IPS-NIHi7 (cell line): ENCODE data around the gene PRRX2.
A peak's percentile ranks its signal among the peaks of the same experiment; 100 is the strongest.

Experiments used
- DNase-seq: peaks from one replicate; pipeline ENCODE4 v3.0.0; 2012; ENCODE audit warnings: mixed read lengths; ENCODE audit errors: extremely low spot score

Gene PRRX2

DNA sequence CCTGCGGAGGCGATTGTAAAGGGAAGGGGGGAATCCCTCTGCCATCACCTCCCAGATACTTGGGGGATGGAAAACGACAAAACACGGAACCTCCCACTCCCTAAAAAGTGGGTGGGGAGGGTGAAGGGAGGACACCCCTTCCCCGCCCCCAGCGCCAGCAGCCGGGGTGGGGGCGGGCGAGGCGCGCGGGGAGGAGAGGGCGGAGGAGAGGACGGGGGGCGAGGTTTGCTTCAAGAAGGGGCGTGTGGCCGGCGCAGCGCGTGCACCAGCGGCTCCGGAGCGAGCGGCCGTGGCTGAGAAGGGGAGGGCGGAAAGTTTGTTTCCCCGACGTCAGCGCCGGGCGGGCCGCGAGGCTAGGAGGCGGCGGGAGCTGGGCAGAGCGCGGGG is at the start of gene PRRX2:
TSS of gene PRRX2 (plus strand) at position 259 of the 387 bp plus-strand sequence. CDS start 221 bp downstream, outside the sequence.
- DNase-seq = peak; percentile 68

DNA sequence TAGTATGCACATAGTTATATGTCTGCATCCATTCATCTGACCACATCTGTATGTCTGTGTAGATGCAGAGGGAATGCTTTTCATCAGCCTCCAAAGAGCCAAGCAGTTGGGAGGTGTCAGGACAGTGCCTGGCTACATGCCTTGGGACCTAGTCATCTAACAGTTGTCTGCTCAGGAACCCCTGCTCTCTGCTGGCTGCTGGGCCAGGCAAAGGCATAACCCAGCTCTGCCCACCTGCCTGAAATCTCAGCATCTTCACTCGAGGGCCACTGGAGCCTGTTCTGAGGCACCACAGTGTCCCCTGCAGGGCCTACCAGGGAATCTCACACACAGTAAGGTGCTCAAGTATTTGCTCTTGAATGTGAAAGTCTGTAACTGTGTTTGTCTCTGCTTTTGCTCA is 48.3 kb upstream of the PRRX2 start:
- peak; percentile 53 for DNase-seq

DNA sequence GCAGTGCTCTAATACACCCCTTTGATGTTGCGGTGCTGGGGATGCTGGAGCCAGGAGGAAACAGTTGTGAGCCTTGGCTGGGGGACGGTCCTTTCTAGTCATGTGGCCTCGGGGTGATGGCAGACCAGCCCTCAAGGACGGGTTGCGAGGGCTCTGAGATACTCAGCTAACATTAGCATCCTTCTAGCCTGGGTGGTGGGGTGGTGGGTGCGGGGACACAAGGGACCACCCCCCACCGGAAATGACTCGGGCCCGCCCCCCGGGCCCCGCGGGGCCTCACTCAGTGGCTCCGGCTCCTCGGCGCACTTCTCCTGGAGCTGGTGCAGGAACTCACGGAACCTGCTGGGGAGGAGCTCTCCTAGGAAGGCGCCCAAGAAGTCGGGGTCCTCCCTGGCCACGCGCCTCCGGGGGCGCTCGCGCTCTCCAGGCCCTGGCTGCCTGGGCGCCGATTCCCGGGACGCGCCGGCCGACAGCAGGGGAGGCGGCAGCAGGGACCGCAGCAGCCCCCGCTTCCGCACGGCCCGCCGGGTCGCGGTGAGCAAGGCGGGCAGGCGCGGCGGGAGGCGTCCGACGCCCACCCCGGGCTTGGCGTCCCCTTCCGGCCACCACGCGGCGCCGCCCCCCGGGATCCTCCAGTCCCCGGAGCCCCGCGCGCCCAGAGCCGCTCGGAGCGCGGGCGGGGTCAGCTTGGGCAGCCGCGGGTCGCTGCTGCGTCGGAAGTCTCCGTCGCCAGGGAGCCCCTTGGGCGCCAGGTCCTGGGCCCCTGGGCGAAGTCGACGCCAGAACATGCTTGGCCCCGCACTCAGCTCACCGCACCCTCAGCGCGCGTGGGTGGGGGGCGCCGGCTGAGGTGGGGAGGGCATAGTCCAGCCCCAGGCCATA is 45.4 kb upstream of the PRRX2 start:
- DNase-seq = peak; percentile 61

DNA sequence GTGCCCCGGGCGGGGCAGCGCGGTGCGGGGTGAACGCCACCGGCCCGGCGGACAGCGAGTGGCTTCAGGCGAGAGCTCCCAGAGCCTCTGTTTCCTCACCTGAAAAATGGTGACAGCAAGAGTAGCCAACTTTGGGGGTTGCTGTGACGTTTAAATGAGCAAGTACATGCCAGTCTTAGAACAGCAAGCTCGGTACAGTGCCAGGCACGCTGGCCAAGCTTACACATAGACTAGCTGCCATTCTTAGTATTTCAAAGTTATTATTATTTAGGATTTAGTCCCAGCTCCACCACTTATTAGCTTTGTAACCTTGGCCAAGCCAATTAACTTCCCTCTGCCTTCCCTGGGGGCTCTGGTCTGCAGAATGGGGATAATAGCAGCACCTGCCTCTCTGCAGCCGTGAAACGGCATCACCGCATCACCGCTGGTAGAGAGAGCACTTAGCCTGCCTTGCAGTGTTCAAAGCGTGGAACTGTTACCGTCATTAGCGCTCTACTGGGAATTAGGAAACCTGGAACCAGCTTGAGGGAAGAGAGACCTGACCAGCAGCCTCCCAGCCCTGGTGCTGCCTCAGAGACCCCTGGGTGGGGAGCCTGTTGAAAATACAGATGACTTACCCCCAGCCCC is 44.7 kb upstream of the PRRX2 start, which contains the start of gene C9orf50:
TSS of gene C9orf50 (minus strand) at position 433 of the 627 bp plus-strand sequence. CDS start 527 bp downstream, outside the sequence.
- DNase-seq = no peak

DNA sequence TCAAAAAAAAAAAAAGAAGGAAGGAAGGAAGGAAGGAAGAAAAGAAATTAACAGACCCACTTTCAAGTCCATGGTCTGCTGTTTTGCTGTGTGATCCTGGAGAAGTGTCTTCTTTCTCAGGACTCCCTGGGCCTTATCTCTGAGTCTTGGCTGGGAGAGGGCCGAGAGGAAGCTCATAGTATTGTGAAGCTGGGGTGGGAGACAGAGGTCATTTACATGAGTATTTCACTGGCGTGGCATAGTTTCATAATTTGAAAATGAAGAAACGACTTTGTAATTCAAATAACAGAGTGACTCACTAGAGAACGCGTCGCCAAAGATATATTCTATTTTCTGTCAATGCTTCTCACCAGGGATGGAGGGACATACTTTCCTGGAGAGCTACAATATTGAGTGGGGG is 42.1 kb upstream of the PRRX2 start:
- DNase-seq = no peak

DNA sequence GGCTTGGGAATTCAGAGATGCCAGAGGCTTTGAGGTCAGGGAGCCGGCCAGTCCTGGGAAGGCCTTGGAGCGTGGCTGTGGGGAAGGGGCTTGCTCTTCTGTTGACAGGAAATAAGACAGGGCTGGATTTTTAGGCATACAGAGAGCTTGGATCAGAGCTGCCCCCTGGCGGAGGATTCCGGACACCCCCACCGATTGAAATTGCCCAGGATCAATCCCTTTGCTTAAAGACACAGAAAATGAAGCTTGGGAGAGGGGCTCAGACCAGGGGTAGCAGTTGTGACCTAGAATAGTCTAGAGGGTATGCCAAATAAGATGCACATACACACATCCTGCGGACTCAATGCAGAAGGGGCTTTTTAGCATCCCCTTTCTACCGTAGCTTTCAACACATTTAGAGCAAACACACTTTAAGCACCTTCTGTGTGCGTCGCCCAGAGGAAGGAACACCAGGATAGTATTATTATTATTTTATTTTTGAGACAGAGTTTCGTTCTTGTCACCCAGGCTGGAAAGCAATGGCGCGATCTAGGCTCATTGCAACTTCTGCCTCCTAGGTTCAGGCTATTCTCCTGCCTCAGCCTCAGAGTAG is 41.2 kb upstream of the PRRX2 start:
- peak; percentile 74 for DNase-seq

DNA sequence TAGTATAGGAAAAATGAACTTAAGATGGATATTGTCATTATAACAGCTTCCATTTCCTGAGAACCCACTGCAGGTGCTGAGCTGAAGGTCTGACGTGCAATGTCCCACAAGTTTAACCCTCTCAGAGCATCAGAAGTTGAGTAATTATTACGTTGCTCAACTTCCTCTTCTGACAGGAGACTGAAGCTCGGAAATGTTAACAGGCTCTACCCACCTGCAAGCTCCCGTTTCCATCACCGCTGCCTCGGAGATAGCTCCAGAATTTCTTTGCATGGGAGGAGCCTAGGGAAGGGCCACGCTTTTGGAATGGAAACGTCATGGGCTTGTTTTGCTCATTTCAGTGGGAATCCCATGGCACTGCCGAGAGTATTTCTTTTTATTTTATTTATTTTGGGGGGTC is 40.5 kb upstream of the PRRX2 start:
- no peak for DNase-seq

DNA sequence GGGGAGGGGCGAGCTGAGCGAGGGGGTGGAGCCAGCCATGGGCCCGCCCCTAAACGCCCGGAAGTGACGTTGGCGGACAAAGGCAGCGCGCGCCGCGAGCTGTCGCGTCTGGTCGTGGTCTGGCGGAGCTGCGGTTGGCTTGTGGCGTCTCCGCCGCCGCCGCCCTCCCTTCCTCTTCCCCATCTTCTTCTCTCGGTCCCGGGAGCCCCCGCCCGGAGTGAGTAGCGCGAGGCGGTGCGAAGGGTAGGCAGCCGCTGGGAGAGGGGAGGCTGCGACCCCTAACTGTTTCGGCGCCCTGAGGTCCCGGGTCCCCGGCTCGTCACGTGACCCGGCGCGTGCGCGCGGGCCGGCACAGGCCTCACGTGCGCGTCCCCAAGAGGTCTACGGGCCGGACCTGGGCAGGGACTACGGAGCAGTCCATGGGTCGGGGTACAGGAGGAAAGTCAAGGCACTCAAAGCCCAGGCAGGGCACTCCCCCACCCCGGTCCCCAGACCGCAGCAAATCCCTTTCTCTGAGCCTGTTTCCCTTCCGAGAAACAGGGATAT is 39.3 kb upstream of the PRRX2 start, which contains the start of gene NTMT1:
TSS of gene NTMT1 (plus strand) at position 85 of the 546 bp plus-strand sequence. CDS start 6,541 bp downstream, outside the sequence.
- peak; percentile 88 for DNase-seq

DNA sequence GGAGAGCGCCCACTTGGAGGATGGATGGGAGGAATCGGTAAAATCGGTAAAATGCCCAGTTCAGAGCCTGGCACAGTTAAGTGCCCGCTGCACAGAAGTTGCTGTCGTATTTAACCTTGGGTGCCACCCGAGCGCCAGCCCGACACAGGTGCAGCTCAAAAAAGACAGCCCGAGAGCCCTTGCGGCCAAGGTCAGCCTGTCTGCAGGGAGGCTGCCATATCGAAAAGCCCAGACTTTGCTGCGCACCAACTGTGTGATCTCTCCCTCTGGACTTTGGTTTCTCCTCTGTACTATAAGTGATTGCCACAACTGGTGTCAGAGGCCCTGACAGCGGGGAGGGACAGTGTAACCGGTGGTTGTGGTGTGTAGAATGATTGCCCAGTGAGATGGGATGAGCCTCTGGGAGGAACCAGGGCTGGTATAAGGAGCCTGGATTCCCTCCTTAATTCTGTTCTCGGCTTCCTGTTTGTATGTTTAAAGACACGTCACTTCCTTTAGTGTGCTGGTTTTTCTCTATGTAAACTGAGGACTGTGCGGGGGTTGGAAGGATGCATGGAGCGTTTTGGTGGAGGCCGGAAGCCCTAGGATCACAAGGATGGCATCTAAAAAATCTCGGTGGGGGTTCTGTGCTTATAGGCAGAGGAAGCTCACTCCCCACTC is 38.7 kb upstream of the PRRX2 start:
- DNase-seq = no peak

DNA sequence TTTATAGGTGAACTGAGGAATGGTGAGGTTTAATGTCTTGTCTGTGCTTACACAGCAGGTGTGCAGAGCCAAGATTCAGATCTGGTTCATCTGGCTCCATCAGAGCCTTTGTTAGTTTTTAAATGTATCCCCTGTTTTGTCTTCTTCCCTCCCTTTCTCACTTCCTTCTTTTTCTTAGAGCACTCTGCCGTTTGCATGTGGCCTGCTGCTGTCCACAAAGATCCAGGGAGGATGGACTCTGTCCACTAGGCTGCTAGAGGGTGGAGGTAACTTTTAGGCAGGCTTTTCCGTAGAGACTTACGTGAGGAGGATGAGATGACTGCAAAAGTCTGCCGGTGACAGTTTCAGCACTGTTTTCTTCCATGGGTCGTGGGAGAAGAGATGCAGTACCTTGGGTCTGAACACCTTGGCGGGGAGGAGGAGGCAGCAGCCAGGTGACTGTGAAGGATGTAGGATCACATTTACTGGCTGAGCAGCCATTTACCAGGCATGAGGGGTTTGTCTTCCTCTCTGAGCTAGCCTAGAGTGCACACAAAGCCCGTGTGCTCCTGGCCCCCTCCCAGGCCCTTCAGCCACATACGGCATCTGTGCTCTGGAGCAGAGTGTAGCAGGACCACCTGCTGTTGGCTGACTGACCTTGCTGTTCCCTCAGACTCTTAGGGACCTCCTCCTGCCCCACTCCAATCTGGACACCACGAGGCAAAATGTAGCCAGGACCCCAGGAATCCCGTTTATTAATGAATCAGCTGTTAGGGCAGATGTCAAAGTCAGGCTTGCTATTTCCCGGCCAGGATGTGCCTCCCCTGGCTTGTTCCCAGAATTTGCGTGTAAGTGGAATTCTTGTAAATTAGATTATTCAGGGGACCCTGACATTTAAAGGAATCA is 37.6 kb upstream of the PRRX2 start:
- no peak for DNase-seq

DNA sequence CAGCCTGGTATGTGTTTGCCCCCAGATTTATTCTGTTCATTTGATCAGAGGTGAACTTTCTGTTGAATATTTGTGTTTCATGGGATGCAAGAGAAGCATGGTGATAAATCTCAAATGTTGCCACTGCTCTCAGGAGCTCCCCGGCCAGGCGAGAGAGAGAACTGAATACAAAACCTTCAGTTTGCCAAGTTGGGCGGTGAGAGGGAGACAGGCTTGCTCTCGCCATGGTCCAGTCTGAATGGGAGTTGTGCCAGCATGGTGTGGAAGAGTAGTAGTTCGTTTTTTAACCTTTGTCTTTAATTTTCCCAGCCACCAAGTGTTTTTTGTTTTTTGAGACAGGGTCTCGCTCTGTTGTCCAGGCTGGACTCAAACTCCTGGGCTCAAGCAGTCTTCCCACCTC is 36.7 kb upstream of the PRRX2 start:
- no peak for DNase-seq

DNA sequence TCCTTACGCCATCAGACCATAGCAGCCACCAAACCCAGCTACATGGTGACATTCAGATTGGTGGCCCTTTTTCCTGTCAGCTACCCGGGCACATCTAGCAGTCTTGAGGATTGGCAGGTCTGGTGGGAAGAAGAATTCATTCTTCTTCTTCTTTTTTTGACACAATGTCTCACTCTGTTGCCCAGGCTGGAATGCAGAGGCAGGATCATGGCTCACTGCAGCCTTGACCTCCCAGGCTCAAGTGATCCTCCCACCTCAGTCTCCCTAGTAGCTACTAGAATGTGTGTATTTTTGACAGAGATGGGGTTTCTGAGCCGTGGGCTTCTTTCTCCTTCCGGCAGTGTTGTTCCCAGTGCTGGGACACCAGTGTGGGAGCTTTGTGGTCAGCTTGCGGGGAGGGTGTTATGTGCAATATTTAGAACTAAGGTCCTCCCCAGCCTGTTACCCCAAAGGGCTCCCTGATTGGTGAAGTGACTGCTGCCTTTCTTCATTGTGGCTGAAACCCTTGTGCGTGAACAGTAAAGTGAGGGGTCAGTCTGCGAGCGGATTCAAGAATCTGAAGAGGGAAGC is 36.1 kb upstream of the PRRX2 start:
- no peak for DNase-seq

DNA sequence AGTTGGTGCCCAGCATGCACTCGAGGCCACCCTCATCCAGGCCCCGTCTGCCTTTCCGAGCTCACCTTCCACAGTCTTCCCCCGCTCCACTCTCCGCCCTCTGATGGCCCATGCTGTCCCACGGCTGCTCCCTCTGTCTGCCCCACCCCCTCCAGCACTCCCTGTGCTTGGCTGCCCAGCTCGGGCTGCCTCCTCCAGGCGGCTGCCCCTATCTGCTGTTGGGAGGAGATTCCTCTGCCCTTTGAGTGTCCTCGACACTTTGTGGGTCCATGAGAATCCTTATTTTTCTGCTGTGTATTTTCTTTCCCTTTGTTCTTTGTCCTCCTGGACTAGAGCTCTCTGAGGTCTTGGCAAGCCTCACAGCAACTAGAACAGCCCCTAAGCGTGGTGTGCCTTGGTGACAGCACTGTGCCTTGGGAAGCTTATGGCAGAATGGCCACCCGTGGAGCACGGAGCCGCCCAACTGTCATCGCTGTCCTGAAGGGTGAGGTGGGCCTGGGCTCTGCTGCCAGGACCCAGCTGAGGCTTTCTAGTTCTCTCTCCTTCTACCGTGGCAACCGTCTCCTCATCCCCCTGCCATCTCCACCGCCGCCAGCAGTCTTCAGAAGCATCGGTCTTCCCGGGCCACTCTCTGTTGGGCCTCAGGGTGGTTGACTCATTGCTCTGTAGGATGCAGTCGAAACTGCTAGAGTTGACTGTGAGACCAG is 34.3 kb upstream of the PRRX2 start:
- no peak for DNase-seq

DNA sequence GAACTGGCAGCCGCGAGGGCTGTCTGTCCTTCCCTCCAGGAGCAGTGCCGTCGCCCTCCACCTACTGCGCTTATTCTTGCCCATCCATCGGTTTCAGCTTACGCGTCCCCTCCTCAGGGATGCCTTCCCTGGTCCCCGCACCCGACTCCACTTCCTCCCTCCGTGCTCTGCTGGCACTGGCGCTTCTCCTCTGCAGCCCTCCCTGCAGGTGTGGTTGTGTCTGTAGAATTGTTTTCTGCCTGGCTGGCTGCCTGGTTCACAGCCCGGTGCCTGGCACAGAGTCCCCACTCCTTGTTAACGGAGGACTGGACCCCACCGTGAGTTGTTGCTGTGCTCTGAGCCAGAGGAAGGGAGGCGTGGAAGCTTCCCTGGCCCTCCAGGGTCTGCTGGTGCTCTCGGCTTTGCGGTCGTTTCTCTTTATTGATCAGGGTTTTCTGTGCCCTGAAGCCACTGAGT is 33.7 kb upstream of the PRRX2 start:
- DNase-seq = no peak

DNA sequence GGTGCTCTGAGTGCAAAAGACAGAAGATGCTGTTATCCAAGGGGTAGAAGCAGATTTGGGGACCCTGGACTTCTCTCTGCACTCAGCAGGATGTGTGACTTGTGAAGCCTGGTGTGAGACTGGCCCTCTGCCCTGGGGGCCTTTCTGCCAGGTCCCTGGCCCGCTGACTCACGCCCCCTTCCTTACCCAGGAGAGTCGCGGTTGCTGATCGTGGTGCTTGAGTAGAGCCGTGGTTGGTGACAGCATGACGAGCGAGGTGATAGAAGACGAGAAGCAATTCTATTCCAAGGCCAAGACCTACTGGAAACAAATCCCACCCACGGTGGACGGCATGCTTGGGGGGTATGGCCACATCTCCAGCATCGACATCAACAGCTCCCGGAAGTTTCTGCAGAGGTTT is 33.0 kb upstream of the PRRX2 start:
- no peak for DNase-seq

DNA sequence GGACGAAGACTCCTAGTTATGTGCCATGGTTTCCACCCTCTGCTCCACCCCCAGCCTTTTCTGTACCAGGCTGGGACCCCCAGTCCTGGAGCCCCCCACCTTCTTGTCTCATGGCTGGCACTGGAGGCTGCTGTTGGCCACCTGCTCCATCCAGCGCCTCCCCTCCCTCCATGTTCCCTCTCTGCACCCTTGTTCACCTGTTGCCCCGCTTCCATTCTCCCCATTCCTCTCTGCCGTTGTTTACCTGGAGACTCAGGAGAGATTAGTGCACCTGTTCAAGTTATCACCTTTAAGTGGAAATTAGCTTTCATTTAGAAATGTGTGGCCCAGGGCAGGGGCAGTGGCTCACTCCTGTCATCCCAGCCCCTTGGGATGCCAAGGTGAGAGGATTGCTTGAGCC is 32.2 kb upstream of the PRRX2 start:
- no peak for DNase-seq

DNA sequence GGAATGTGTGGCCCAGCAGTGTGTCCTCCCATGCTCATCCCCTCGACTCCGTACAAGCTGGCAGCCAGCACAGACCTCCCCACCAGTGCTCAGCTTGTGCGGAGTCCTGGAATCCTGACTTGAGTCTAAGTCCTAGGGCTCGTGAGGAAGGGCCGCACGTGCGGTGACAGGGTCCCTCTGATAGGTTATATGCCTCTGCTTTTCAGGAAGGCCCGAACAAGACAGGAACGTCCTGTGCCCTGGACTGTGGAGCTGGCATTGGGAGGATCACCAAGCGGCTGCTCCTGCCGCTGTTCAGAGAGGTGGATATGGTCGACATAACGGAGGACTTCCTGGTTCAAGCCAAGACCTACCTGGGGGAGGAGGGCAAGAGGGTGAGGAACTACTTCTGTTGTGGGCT is 31.6 kb upstream of the PRRX2 start:
- no peak for DNase-seq

DNA sequence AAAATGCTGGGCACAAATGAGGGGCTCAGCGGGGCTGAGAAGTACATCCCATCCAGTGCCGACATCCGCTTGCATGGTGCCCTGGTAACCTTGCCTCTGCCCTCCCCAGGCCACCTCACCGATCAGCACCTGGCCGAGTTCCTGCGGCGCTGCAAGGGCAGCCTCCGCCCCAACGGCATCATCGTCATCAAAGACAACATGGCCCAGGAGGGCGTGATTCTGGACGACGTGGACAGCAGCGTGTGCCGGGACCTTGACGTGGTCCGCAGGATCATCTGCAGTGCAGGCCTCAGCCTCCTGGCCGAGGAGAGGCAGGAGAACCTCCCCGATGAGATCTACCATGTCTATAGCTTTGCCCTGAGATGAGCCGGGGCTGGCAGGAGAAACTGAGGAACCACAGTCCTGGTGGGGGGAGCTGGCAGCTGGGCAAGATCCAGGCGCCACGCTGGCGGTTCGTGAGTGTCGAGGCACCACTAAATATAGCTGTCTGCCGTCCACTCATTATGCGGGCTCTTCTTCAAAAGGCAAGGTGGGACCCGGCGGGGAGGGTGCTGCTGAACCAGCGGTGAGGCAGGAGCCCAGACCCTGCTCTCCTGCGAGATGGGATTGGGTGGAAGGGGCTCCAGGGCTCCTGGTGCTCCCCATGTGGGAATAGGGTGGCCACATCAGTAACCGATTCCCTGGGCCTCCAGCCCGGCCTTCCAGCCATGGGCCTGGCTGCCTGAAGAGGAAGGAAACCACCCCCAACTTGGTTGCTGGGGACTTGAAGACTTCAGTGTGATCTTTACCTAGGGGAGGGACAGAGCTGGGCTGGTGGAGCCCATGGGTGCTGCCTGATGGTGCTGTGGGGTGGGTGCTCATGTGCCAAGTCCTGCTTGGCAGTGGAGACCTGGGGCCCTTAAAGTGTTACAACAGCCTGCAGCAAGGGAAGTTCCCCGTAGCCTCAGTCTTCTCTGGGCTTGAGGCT is 30.1 kb upstream of the PRRX2 start:
- DNase-seq = no peak
